NCI-H2081 (cell line): Measurements from ENCODE around the gene RGL2.
"Not testable (repeated sequence)": the region's sequence is repeated elsewhere in the genome, so short reads cannot be mapped to it uniquely, and the experiment has no call there.

Source experiments
- DNase-seq, 2 experiments: peaks; one replicate each; lab custom pipeline; 2025; lab: John Stamatoyannopoulos, UW

The RGL2 gene

DNA sequence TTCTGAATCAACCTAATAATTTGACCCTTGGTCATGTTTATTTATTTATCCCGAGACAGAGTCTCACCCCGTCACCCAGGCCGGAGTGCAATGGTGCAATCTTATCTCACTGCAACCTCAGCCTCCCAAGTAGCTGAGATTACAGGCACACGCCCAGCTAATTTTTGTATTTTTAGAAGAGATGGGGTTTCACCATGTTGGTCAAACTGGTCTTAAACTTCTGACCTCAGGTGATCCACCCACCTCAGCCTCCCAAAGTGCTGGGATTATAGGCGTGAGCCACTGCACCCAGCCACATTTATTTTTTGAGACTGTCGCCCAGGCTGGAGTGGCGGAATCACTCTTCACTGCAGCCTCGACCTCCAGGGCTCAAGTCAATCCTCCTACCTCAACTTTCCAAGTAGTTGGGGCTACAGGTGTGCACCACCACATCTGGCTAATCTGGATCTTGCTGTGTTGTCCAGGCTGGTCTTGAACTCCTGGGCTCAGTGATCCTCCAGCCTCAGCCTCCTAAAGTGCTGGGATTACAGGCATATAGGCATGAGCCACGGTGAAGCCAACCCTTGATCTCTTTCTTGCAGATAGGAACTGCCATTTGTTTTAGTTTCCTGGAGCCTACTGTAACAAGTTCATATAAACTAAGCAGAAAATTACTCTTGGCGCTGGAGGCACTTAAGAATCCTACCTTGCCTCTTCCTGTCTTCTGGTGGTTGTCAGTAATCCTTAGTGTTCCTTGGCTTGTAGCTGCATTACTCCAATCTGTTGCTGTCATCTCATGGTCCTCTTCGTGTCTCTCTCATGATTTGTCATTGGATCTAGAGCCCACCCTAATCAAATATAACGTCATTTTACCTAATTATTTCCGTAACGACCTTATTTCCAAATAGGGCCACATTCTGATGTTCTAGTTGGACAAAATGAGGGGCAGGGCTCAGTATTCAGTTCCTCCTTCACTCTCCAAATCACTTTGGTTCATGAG is 24.5 kb downstream of the RGL2 start:
- no peak for DNase-seq

DNA sequence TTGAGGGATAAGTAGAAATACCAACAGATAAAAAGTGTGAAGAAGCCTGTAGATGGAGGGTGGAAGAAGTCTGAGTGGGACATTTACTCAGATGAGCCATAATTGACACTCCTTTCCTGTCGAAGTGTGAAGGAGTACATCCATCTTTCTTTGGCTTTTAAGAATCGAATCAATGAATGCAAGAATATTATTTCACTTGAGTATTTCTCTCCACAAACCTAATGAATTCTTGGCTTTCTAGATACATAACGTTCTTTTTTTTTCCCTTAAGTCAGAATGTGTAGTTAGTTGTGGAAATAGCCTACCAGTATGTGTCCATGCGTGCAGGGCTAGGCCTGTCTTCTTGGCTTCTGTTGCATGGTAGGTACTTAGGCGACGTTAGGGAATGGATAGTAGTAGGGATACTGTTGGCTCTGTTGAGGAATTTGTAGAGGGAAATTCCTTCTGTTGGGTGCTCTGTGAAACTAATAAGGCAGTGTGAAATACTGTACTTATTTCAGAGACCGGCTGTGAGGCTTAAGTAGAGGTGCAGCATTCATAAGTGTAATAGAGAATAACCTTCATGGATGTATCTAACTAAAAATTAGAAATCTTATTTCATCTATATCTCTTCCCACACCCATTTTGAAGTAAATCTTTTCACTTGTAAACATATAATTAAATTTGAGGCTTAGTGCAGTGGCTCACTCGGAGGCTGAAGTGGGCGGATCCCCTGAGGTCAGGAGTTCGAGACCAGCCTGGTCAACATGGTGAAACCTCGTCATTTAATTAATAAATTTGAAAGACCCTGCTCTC is 25.4 kb downstream of the RGL2 start:
- no peak for DNase-seq

DNA sequence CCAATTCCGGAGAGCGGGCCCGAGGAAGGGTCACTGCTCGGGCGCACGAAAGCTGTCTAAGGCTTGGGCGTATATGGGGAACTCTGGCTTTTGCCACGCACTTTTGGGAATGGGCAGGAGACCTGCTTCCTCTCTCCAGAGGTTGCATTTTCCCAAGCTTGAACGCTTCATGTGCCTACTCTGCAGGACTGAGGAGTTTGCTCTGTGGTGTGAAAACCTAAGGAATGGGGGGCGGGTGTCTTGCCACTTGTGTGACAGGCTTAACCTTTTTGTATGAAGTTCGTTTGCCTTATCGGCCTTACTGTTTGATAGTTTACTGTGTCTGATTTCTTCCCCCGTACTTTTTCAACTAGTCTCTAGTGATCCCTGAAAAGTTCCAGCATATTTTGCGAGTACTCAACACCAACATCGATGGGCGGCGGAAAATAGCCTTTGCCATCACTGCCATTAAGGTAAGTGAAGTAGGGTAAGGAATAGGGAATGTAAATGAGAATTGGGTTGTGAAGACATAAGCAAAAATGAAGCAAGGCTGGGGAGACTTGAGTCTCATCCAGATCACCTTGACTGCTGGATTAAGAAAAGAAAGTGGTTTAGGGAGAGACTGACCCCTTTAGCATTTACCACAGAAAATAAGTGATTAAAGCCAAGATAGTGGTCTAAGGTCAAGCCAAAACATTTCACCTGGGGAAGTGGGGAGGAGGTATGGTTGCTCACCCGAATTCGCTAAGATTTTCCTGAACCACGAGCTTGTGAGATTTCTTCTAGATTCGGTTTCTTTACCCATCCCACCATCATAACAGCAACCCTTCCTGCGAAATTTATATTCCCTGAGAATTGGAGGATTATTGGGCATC is 26.2 kb downstream of the RGL2 start:
- DNase-seq: no peak

DNA sequence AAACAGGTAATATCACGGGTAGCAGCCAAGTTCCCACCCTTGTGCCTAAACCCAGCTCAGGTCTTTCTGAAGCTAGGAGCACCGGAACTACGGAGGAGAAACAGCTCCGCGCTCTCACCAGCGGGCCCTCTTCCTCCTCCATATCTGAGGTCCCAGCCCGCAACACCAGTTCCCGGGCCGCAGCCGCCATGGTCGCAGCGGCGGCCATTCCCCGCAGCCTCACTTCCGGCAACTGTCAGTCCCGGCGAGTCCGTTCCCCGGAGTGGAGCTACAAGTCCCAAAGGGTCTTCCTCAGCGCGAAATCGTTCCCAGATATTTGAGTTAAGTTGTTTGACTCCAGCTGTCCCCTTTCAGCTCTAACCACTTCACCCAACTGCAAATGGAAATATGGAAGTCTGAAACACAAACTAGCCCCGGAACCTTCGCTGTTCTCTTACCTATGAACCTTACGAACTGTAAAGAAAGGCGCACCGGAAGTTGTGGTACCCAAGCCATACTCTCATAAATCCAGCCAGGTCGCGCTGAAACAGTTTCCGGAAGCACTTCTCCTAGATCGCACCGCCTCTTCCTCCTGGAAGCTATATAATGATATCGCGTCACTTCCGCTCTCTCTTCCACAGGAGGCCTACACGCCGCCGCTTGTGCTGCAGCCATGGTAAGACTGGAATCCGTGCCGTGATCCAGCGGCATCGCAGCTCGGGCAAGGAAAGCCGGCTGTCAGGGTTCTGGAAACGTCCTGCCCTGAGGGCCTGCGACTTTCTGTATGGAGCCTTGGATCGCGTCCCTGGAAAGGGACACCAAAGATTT is 27.1 kb downstream of the RGL2 start, which contains the start of the genes RPS18 and VPS52:
TSS of gene RPS18 (plus strand) at position 608 of the 807 bp plus-strand sequence. CDS start at position 653, 45 bp downstream.
TSS of gene VPS52 (minus strand) at position 409 of the 807 bp plus-strand sequence. CDS start at position 208, 201 bp downstream.
- DNase-seq: peak; percentile 98 to 99

DNA sequence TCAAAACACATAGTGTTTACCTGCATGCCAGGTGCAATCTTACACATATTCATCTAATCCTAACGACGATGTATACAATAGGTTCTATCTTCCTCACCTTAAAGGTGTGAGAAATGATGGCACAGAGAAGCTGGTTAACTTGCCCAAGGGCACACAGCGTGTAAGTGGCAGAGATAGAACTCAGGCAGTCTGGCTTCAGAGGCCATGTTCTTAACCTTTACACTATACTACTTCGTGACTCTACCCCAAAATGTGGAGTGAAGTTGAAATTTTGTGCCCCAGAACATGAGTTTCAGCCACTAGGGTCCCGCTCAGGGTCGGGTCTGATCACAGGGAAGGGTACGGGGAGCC is 27.6 kb downstream of the RGL2 start:
- no peak for DNase-seq

DNA sequence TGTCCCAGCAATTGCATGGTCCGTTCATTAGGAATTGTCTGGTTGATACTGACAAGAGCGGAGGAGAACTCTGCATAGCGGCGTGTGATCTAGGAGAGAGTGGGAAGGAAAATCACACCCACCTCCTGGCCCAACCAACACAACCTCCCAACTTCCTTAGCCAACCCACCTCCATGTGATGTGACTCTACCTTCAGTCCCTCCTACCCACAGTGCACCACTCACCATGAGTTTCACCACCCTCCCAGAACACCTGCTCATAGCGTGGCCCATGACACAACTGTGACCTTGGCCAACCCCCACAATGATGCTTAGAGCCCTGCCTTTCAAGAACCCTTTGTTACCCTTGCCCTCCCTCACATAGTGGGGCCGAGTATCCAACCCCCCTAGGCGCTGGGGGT is 34.7 kb downstream of the RGL2 start:
- no peak for DNase-seq

DNA sequence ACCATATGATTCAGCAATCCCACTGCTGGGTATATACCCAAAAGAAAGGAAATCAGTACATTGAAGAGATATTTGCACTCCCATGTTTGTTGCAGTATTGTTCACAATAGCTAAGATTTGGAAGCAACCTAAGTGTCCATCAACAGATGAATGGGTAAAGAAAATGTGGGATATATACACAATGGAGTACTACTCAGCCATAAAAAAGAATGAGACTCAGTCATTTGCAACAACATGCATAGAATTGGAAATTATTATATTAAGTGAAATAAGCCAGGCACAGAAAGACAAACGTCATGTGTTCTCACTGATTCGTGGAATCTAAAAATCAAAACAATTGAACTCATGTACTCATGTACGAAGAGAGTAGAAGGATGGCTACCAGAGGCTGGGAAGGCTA is 36.3 kb downstream of the RGL2 start:
- not testable (repeated sequence) for DNase-seq

DNA sequence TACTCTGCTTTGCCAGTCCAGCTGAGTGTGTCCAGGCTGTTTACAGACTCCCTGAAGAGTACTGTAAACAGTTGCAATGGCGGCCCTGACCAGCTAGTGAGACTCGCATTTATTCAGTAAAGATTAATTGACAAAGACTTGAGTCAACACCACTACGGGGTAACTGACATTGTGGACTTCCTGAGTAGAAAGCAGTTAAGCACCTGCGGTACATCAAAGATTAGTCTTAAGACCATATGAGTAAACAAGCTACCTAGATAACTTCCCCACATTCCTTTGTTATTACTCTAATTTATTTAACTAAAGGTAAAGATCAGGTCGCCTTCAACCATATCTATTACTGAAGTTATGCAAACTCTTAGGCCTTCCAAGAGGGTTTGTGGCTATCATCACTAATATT is 39.7 kb downstream of the RGL2 start:
- no peak for DNase-seq

DNA sequence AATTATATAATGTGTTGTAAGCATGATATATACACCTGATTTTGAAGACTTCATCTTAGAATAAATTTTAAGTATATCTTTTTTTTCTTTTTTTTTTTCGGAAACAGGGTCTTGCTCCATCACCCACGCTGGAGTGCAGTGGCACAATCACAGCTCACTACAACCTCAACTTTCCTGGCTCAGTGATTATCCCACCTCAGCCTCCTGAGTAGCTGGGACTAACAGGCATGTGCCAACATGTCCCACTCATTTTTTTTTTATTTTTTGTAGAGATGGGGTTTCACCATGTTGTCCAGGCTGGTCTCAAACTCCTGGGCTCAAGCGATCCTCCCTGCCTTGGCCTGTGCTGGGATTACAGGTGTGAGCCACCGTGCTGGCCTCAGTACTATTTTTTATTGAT is 44.2 kb downstream of the RGL2 start:
- DNase-seq: no peak

DNA sequence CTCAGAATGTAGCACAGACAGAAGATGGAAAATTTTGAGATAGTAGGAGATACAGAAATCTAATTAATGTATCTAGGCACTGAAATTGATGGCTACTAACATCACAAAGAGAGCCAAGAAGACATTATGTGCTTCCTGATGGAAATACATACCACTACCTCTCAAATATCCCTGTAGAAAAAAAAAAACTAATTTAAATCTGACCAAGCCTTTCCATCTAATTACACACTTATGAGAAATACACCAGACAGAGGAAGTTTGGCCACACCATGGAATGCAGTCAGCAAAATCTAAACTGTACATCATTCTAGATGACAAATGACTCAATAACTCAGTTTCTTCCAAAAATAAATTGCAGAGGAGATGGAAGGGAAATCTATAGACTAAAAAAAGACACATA is 46.0 kb downstream of the RGL2 start:
- no peak for DNase-seq

DNA sequence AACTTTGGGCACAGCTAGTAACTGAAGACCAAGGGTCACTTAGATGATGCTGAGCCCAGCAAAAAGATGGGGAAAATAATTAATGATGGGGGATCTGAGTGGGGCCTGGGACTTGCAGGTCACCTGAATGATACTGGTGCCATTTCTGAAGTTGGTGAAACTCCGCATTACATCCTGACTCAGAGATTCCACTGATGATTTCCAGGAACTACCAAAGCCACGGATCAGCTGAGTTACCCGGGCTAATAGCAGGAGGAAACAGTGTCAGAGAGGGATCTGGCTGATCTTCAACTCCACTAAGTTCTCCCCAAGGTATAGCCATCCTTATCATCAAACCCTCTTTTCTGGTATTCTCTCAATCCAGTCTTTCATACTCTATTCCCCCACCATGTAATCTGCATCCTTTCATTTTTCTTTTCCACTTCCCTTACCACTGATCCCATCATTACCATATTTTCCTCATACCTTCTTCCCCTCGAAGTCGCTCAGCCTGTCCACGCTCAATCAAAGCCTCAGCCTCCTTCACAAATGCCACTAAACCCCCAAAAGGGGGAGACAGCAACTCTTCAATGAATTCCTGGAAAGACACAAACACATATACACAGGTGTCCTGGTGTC is 47.2 kb downstream of the RGL2 start:
- no peak for DNase-seq

DNA sequence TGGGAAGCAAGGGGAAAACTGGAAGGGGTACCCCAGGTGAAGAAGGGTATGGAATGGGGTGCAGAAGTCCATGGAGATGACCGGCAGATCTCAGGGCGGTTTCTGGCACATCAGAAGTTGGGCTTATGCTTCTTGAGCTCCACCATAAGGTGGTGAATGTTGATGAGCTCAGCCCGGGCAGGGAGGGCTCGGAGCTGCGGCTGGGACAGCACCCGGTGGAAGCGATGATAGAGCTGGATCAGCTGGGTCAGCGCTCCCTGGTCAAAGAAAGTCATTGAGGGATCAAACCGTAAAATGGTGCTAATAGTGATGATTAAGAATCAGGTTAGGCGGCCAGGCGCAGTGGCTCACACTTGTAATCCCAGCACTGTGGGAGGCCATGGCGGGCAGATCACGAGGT is 48.0 kb downstream of the RGL2 start:
- no peak for DNase-seq

DNA sequence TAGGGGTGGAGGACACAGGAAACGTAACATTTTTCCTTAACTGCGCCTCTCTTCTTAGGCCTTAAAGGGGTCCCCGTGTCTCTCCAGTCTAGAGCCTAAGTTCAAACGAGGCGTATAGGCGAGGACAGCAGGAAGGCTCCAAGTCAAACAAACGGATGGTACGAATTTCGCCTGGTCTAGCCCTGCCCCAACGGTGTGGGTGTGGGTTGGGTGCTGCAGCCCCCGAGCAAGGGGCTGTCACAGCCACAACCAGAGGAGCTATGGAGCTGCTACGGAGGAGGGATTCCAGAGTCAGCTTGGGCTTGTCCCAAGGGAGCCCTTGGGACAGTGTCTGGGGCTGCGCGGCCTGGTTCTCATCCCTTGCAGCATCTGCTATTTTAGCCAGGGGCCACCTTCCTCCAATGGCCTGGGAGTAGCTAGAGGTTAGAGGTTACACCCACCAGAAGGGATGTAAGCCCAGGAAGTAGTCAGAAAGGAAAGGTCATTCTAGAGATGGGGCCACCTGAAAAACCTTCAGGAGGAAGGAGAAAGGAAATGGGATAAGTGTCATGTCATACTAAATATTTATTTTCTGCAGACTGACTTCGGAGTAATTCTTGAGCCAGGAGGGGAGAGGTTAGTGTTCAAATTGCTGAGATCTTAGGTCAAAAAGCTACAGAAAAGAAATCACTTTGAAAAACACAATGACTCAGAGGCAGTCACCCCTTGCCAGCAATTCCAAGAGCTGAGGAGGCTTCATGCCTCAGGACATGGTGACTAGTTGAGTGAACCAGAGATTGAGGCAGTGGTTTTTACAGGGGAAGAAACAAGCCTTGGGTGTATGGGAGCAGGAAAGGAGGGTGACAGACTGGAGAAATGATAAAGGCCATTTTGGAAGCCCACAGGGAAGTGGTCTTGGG is 48.8 kb downstream of the RGL2 start:
- DNase-seq: no peak

DNA sequence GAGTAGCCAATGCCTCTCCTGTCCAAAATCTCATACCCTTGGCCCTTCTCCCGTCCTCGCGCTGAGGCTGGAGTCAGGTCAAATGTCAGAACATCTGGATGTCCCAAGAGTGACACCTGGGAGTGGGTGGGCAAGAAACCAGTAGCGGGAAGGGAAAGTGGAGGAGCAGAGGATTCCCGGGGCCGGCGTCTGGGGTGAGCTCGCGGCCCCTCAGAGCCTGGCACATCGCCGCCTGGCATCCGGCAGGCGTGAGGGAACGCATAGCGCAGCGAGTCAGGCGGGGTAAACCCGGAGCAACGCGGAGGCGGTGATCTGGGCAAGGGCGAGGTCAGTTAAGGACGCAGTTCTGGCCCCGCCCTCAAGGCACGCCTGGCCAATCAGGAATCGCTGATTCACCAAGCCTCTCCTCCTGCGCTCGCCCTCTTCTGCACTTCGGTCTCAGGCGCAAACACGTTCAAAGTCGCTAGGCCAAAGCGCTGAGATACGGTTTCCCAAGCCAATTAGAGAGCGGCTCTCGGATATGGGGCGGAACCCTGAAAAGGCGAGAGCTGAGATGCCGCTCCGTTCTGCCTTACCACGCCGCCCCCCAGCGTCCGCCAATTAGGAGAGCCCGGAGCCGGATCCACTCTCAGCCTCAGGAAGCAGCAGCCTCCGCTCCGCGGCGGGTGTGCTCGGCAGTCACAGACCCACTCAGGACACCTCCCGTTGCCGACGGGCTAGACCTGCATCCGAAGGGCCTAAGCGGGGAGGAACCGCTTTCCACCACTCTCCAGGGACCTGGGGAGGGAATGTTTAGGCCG is 49.6 kb downstream of the RGL2 start:
- peak; percentile 98 to 99 for DNase-seq

DNA sequence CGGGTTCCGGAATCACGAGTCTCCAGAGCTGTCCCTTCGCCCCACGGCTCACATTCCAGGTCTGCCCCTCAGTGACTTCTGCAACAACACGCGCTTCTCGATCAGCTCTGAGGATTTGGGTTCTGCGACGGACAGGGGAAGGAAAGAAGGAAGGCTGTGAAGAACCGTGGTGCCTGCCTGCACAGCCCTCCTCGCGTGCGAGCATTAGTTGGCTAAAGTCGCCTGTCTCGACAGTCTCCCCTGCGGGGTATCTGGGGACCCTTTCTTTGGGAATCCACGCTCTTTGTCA is 50.2 kb downstream of the RGL2 start:
- DNase-seq: no peak

DNA sequence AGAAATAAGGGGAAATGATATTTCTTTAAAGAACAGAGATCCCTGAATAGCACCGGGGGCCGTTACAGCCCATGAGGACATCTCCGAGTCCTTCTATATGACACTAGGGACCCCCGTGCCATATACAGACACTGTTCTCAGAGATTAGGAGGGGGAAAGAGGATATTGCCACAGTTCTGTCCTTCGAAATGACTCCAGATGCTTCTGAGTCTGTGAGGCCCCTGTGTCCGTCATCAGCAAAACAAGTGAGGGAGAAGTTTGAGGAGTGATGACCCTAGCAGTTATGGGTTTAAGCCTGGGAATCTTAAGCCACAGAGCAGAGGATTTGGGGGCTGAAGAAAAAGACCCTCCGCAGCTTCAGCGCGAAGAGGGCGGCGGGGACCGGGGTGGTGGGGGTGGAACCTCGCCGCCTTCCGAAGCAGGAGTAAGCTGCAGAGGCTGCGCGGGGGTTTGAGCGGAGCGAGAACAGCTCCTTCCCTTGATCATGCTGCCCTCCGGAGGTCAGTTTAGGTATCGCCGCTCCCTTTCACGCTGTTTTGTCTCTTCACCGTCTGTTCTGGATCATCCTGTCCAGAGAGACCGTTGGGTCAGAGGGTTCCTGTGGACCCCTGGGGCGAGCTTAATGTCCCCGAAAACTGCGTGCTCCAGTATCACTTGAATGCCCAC is 50.6 kb downstream of the RGL2 start:
- DNase-seq: peak; percentile 82 to 83

DNA sequence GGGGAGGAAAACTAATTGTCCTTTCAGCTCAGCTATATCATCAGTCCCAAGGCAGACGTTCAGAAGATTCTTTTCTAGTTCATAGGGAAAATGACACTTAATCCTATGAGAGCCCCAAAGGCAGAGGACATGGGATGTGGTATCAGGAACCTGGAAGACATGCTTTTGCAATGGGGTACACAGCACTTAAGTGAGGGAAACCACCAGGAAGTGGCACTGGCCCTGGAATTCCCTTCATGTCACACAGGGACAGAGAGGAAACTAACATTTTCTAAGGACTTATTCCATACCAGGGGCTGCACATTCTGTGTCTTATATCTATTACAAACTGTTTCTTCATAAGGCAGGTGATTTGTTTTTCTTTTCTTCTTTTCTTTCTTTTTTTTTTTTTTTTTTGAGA is 55.3 kb downstream of the RGL2 start:
- no peak for DNase-seq

DNA sequence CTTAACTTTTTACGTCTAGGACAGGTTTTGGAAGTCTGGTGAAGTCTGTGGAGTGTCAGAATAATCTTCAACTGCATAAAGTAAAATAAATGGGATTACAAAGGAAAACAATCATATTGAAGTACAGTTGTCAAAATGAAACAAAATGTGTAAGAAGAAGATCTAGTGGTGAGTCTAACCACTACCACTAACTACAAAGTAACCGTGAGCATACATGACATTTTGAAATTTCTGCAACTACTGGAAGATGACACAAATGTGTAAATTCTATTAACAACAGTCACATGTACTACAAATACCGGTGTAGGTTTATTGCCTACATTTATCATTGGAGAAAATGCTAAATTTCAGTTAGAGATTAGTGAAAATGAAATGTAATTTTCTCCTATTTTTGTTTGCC is 56.8 kb downstream of the RGL2 start:
- no peak for DNase-seq
